GM19468 (cell line): ENCODE results near the gene CD300LF.

Experiments used
- ATAC-seq: cut with Tn5 transposase; IDR thresholded peaks from one replicate; pipeline ENCODE4 v1.9.1; 2021; ENCODE audit warnings: mild to moderate bottlenecking, moderate library complexity, moderate number of reproducible peaks; ENCODE audit not compliant: unreplicated experiment; ENCODE audit errors: extremely low read depth

Gene CD300LF

GRCh38 chr17:74652020-74652419 lies 60.7 kb downstream of the CD300LF start:
- ATAC-seq: no peak

GRCh38 chr17:74649909-74650308 lies 62.8 kb downstream of the CD300LF start:
- no peak for ATAC-seq

GRCh38 chr17:74647871-74648672 lies 64.7 kb downstream of the CD300LF start:
- no peak for ATAC-seq

- no peak for ATAC-seq
These were observed 66.5 kb downstream of the CD300LF start for GRCh38 chr17:74646231-74646630.

- no peak for ATAC-seq
These were observed 67.7 kb downstream of the CD300LF start for GRCh38 chr17:74645010-74645409.

- ATAC-seq: no peak
These were observed 68.3 kb downstream of the CD300LF start for GRCh38 chr17:74644419-74644818.
